Activated CD8-positive, alpha-beta memory T cell treated with anti-CD3 and anti-CD28 coated beads, Interleukin-2, amount 50 U/mL, for 24 hours (primary cell): ENCODE measurements around the gene AIPL1.
"Not testable (repeated sequence)": the region's sequence is repeated elsewhere in the genome, so short reads cannot be mapped to it uniquely, and the experiment has no call there.

ENCODE experiments used
- DNase-seq: peaks from one replicate; pipeline ENCODE4 v3.0.0-alpha.2; 2020; ENCODE audit errors: extremely low read depth

The AIPL1 gene, protein sequence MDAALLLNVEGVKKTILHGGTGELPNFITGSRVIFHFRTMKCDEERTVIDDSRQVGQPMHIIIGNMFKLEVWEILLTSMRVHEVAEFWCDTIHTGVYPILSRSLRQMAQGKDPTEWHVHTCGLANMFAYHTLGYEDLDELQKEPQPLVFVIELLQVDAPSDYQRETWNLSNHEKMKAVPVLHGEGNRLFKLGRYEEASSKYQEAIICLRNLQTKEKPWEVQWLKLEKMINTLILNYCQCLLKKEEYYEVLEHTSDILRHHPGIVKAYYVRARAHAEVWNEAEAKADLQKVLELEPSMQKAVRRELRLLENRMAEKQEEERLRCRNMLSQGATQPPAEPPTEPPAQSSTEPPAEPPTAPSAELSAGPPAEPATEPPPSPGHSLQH

DNA sequence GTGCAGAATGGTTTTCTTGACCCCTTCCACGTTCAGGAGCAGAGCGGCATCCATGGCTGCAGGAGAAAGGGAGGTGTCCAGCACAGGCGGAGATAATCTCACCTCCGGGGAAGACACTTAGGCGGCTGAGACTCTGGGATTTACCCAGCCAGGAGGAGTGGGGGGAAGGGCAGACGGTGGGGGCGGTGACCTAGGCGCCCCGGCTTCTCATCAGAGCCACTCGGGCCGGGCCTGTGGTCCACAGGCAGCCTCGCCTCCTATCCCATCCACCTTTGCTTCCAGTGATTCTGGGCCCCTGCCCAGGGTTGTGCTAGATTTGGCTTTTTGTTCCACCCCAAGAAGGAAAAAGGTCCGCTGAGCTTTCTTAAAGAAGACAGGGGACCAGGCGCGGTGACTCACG, at the start of gene AIPL1:
AIPL1 (minus strand) TSS at position 71 of the 400 bp plus-strand sequence; CDS start at position 54, 17 bp downstream.
- DNase-seq, result no peak

DNA sequence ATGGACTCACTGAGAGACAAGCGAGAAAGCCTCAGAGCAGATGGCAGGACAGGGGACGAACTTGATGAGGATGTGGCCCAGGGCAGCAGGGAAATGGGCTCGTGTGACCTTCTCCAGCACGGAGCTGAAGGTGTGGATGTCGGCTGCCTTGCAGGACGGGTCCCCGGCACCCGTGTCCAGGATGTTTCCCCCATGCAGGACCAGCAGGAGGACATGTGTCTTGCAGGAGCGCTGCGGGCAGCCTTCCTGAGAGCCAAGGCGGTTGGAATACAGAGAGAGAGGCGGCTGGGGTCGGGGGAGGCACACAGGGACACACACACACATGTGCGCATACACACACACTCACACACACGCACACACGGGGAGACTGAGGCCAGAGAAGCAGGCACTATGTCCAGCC, 48.6 kb upstream of the AIPL1 start:
- DNase-seq, result no peak

DNA sequence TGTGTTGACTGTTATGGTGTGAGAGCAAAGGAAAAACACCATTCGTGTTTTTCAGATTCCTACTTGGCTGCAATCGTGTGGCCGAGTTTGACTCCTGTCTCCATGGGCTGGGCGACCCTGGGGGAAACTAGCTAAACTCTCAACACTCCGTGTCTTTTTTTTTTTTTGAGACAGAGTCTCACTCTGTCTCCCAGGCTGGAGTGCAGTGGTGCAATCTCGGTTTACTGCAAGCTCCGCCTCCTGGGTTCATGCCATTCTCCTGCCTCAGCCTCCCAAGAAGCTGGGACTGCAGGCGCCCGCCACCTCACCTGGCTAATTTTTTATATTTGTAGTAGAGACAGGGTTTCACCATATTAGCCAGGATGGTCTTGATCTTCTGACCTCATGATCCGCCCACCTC, 47.9 kb upstream of the AIPL1 start:
- not testable (repeated sequence) for DNase-seq

DNA sequence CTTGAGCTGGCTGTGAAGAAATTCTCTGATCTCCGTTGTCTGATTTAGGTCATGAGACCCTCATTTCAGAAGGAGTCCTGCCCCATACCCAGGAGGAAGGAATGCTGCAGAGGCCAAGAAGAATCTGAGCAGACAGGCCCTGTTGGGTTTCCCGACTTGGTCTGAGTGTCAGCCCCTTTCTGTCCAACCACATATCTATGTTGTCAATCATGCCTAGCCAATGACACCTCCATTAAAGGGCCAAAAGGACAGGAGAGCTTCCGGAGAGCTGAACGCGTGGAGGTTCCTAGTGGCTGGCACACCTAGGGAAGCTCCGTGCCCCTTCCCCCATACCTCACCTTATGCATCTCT, 47.2 kb upstream of the AIPL1 start:
- no peak for DNase-seq

DNA sequence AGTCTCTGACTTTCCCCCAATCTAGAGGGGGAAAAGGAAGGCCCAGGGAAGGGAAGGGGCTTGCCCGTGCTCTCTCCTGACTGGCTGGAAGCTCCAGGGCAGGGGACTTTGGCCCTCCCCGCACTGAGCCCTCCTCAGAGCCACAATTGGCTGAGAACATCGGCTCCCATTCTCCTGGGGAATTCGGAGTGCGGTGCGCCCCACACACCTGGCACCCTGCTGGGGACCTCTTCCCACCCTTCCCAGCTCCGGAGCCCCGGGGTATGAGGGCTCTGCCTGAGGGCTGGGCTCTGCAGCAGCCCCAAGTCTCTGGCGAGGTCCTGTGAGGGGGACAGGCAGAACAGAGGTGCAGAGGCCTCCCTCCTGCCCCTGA, 45.4 kb upstream of the AIPL1 start:
- DNase-seq, result no peak

DNA sequence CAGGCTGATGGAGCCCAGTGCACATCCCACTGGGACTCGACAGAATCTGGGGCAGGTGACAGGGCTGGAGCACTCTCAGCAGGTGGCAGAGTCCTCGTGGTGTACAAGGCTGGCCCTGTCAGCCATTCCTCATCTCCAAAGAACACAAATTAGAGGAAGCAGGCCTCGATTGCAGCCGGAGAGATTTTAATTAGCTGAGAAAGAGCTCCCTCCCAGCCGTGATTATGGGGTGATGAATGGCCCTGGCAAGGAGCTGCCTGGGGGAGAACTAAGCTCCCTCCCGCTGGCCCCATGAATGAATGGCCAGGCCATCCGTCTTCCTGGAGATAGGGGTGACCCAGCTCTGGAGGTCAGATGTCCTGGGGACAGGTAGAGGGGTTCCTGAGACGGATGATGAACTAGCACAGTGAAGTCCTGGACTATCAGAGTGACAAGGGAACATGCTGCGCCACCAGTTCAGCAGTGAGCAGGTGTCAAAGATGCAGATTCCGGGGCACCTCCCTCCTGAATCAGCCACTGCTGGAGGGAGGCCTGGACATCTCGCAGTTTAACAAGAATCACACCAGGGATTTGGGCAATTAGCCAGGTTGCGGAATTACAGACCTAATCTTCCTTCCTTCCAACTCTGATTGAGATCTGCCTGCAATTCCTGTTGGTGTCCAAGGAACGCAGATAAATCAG, 44.8 kb upstream of the AIPL1 start:
- DNase-seq, result no peak

DNA sequence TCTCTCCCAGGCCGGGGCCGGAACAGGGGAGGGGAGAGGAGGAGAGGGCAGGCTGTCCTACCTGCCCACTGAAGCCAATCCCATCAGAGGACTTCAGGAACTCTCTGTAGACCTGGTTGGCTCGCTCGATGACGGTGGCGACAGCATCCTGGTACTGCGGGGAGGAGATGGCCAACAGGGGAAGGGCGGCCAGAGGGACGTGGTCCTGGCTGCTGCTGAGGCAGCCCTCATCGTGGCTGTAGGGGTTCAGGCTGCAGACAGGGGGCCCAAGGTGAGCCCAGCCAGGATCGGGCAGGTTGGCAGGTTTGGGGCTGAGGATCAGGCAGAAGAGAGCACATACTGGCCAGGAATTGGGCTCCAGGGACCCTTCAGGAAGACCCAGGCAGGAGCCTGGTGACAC, 43.6 kb upstream of the AIPL1 start:
- no peak for DNase-seq

DNA sequence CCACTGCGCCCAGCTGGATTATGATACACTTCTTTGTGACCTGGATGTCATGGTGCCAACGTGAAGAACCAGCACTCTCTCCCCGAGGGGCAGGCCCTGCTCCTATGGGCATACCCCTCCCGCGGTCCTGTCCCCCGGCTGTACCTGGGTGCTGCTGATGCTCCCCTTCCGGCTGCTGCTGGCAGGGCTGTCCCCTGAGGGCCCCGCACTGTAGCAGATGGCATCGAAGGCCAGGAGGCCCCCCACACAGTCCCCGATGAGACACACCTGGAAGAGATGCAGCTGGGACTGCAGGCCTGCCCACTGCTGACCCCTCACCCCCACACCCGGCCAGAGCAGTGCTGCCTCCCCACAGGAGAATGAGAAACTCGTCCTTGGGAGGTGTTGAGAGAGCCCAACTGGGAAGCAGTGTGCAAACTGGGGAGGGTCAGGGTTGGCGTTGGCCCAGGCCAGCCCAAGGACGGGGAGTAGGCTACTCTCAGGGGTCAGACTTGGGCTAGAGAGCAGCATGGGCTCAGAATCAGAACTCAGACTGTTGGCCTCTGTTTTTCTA, 43.0 kb upstream of the AIPL1 start:
- no peak for DNase-seq

DNA sequence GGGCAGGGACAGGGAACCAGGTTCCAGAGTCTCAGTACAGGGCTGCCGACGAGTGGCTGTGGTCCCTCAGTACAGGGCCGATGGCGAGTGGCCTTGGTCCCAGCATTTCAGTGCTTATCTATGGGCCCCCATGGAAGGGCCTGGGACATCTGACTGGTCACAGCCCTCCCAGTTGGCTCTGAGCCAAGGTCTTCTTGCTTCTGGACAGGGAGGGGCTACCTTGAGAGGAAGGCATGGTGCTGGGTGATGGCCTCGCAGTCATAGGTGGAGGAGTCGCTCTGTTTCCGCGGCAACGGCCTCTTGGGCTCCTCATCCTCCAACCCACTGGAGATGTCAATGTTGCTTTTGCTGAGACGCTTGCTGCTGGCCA, 41.9 kb upstream of the AIPL1 start:
- no peak for DNase-seq

DNA sequence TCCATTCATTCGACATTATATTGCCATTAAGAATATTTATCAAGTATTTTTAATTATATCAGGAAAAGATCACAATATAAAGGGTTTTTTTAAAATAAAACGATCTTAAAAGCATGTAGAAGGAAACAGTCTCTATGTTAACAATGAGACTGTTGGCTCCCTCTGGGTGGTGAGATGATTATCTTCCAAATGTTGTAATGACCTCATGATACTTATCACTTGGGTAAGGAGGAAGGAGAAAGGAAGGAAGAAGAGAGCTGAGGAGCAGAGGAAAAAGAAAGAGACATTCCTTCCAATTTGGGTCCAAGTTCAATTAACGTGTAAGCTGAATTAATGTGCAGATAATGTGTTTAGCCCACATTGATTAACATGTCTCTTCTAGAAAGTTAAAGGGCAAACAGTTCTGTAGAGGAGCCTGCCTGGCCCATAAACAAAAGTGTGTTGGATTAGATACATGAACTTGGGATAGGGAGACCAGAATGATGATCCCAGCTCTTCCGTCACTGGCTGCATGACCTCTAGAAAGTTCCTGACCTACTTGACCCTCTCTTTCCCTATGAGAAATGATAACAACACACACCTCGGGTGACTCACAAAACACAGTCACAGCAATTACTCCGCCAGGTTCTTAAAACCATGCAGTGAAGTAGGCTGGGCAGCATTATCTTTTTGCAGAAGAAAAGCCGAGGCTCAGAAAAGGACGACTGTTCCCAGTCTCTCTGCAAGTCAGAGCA, 41.3 kb upstream of the AIPL1 start:
- no peak for DNase-seq

DNA sequence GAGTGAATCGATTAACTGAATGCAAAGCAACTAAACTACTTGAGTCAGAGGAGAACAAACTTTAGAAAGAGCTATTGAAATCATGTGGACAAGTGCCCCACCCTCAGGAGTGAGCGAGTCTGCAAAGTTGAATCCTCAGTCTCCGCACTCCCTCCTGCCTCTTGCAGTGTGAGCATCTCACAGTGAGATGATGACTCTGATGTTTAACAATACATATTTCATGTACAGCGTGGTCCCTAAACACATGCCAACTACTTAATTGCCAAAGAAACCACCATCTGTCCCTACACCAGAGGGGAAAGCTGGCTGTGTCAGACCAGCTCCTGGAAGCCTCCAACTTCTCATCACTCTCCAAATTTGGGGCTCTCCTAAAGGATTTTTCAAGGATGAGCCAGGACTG, 40.5 kb upstream of the AIPL1 start:
- DNase-seq, result no peak

DNA sequence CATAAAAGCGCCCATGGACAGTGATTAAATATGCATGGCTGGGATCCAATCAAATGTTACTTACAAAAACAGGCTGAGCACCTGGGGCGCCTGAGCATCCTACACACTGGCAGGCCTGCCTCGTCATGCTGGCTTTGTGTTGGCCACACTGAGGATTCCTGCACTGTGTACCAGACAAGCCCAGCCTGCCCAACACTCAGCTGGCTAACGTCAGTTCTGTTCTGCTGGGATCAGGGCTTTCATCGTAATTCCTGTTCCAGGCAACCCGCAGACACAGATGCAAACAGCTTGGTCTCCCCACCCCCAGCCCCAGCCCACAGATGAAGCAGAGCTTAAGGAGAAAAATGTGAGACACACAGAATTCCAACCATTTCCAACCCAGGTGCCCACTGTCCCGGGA, 40.0 kb upstream of the AIPL1 start:
- no peak for DNase-seq

DNA sequence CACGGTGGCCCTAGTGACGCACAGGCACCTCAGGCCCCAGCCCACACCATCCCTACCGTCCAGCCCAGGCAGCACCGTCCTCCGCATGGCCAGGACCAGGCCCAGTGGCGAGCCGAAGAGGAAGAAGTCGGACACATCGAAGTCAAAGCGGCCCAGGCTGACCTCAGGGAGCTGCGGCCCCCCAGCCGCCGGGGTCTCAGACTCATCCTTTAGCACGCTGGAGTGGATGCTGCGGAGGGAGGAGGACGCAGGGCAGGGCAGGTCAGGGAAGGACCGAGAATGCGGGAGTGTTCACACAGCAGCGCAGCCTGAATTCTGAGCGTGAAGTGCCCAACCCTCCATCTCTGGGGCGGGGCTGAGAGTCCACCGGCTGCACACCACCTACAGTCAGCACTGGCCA, 39.5 kb upstream of the AIPL1 start:
- DNase-seq, result no peak

DNA sequence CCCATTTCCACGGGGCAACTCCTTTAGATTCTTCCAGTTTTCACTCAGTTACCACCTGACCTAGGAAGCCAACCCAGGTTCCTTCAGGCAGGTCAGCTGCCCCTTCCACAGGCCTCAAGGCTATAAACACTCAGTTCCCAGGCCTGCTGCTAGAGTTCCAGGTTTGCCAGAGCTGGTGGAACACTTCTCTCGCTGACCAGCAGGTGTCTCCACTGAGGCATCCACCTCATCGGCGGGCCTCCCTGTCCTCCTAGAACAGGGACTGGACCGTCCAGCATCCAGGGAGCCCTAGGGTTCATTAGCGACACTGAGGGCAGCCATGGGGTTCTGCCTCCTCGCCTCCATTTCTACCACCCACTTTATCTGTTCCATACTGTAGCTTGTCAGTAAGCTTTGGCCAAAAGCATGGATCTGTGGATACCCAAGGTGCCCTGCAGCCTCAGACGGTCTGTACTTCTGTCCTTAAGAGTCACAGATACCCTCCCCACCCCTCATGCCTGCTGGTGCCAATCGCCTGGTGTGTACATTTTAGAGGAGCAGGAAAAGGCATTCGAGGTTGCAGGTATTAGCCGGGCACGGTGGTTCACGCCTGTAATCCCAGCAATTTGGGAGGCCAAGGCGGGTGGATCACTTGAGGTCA, 38.3 kb upstream of the AIPL1 start:
- DNase-seq, result peak; percentile 27

DNA sequence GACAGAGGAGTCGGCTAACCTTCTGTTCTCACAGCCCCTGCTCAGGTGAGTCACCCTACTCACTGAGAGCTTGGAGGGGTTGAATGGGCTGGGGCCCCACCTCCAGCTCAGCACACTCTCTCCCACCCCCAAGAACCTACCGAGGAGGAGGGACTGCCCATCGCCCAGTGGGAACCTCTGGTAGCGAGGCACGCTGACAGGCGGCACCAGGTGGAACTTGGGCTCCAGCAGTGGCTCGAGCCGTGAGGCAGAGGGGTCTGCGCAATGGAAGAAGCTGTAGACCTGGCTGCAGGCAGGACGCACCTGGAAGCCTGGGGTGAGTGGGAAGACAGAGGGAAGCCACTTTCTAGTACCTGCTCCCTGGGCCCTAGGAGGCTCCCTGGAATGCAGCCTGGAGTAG, 37.6 kb upstream of the AIPL1 start:
- no peak for DNase-seq

DNA sequence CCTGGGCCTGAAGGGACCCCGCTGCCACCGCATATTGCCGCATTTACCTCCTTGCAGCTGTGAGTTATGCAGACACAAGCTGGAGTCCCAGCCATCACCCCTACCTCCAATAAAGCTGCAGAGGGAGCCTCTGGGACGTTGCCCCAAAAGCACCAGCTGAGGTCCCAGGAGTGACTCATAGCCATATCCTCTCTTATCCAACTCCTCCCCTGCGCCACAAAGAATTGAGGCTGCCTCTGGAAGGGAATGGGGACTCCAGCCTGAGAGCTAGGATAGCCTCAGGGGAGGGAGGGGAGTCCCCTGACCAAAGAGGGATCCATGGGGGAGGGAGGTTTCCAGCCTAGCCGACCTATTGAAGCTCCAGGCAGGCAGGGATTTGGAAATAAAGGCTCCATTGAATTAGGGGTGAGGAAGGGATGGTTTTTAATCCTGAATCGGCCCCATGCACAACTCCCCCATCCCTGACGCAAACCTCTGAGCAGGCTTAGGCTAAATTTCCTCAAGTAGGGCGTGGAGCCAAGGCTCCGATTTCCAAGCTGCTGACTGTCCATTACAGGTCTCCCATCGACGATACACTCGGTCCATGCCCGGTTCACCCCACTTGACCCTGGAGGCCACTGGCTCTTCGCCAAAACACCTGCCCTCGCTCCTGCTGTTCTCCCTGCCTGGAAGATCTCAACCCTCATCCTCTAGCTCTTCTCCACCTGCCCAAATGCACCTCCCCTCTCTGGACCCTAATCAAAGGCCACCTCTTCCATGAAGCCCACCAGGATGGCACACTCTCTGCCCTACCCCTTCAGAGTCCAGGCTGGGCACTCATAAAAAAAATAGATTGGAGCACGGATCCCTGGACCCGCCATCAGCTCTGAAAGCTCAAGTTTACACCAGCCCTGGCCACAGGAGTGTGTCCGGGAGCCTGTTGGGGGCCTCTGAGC, 36.9 kb upstream of the AIPL1 start:
- DNase-seq, result no peak

DNA sequence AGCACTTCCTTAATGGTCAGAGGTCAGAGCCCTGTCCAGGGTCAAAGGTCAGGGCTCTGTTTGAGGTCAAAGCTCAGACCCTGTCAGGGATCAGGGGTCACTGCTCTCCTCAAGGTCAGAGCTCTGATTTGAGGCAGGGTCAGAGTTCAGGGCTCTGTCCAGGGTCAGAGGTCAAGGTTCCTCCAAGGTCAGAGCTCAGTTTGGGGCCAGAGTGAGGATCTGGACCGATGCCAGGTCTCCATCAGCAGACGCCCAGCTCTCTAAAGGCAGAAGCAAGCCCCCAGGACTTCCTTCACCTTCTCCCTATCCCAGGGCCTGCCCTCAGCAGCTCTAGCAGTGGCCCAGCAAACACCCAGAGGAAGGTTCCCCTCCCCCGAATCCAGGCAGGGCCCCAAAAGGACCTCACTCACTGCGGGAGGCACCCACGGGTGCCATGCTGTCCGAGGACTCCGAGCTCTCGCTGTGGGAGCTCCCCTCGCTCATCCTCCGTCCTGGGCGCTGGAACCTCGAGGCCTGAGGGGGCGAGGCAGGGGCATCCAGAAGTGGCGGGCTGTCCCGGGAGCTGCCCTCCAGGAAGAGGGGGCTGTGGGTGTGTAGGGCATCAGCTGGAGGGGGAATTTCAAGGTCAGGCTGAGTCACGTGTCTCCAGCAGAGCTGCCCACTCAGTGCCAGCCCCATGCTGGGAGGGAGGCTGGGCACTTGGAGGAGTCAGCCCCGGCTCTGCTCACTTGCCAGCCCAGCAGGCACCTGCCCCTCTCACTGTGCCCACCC, 36.0 kb upstream of the AIPL1 start:
- DNase-seq, result no peak

DNA sequence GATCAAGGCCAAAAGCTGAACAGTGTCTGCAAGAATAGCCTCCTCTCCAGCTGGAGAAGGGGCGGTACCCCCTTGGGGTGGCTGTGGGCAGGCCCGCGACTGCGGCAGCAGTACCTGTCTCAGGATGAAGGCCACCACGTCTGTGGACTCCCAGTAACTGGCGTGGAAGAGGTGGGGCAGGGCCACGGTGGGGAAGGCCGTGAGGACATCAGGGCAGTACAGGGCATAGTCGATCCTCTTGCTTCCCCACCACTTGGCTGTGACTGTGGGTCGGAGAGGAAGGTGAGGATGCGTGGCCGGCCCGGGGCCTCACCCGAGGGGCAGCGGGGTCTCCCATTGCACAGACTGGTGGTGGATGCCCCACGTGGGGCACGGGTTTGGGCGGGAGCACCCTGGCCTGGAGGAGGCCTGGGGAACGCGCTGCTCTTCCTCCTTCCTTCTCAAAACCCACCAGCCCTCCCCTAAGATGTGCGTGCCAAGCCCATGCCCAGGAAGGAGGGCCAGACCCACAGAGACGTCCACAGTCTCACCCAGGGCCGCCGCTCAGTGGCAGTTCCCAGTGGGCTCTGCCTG, 35.3 kb upstream of the AIPL1 start:
- DNase-seq, result no peak

DNA sequence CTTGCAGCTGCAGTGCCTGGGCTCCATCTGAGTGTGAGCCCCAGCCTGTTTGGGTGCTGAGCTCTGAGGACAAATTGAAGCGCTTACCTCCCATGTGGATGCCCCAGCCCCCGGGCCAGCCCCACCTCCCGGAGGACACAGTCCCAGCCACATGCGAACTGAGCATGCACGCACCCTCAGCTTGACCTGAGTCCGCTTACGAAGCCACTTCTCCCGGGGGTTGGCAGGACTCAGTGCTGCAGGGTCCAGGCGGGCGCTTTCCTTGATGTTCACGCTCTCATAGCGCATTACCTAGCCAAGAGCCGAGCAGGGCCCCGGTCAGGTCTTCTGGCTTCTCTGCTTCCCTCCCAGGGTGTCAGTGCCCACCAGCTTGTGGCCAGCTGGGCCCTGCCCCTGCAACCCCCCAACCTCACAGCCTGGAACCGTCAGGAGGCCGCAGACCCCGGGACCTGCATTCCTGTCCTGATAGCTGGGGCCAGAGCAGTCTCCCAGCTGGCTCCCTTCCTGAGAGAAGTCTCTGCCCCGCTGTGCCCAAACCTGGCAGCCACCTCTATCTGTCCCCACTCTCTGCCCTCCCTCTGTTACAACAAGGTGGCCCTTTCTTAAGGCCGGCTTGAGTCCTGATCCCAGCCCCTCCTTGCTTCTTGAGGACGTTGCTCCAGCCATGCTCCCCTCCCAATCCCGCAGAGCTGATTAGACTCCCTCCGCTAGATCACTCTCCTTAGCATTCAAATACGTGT, 33.3 kb upstream of the AIPL1 start:
- DNase-seq, result no peak
